PC-3 (cell line): ENCODE measurements around the gene WLS. TPM values are rescaled to one million over a fixed set of nuclear protein-coding genes. Genes with fewer than 3 reads are reported as not detected.

Experiments used
- ATAC-seq: fragments of 200-7000 bp; cut with Tn5 transposase; 2 replicates; pipeline ENCODE4 v1.9.1; 2020; ENCODE audit warnings: mild to moderate bottlenecking, moderate library complexity
- BruUV-seq: library from RNA; stranded (reverse); fragments of 400-500 nt; replicated peaks from 2 replicates; lab custom pipeline; 2021; lab: Mats Ljungman, UMichigan
- CTCF ChIA-PET: fragments of 300-600 bp; sonication (Branson Sonifier 250); formaldehyde crosslinking; loops from one replicate; lab custom pipeline; 2022; ENCODE audit warnings: antibody characterized with exemption; lab: Charles Lee
- POLR2A ChIA-PET: fragments of 300-600 bp; sonication (Branson Sonifier 250); formaldehyde crosslinking; loops from one replicate; lab custom pipeline; 2022; ENCODE audit warnings: antibody characterized with exemption; ENCODE audit not compliant: unreplicated experiment; lab: Charles Lee
- DNase-seq: peaks from one replicate; pipeline ENCODE4 v3.0.0-alpha.2; 2015
- H2AFZ ChIP-seq: fragments of 300-600 bp; sonication (generic); 2 replicates; pipeline ENCODE4 v1.6.0; 2016; ENCODE audit warnings: antibody characterized with exemption, low read length
- H3F3A ChIP-seq: fragments of 300-600 bp; sonication (generic); one replicate; pipeline ENCODE4 v1.6.0; 2017; ENCODE audit warnings: antibody characterized with exemption, low read length, control low read depth, mild to moderate bottlenecking; ENCODE audit not compliant: unreplicated experiment
- H3K27ac ChIP-seq: fragments of 300-600 bp; sonication (generic); 2 replicates; pipeline ENCODE4 v1.5.1; 2016; ENCODE audit warnings: mild to moderate bottlenecking, low read length
- H3K27me3 ChIP-seq: fragments of 300-600 bp; sonication (generic); 2 replicates; pipeline ENCODE4 v1.6.1; 2016; ENCODE audit warnings: low read length, mixed read lengths
- H3K36me3 ChIP-seq: fragments of 300-600 bp; sonication (generic); 2 replicates; pipeline ENCODE4 v1.6.1; 2016; ENCODE audit warnings: low read depth, mixed run types, low read length, mixed read lengths
- H3K4me1 ChIP-seq: fragments of 300-600 bp; sonication (generic); 2 replicates; pipeline ENCODE4 v1.5.1; 2016; ENCODE audit warnings: low read length; ENCODE audit not compliant: insufficient read depth
- H3K4me2 ChIP-seq: fragments of 300-600 bp; sonication (generic); 2 replicates; pipeline ENCODE4 v1.6.0; 2016; ENCODE audit warnings: low read length
- H3K4me3 ChIP-seq: fragments of 300-600 bp; sonication (generic); 2 replicates; pipeline ENCODE4 v1.5.1; 2016; ENCODE audit warnings: mild to moderate bottlenecking, low read length, mixed read lengths
- H3K79me2 ChIP-seq: fragments of 300-600 bp; sonication (generic); 2 replicates; pipeline ENCODE4 v1.6.1; 2017; ENCODE audit warnings: low read length, mixed read lengths
- H3K9ac ChIP-seq: fragments of 300-600 bp; sonication (generic); 2 replicates; pipeline ENCODE4 v1.6.0; 2016; ENCODE audit warnings: mild to moderate bottlenecking, low read length
- H3K9me2 ChIP-seq: fragments of 300-600 bp; sonication (generic); replicated peaks from 2 replicates; pipeline ENCODE4 v1.6.1; 2016; ENCODE audit warnings: mixed run types, low read length, mixed read lengths
- H3K9me3 ChIP-seq: fragments of 300-600 bp; sonication (generic); 2 replicates; pipeline ENCODE4 v1.6.1; 2016; ENCODE audit warnings: low read length, mixed read lengths
- H4K20me1 ChIP-seq: fragments of 300-600 bp; sonication (generic); 2 replicates; pipeline ENCODE4 v1.6.1; 2016; ENCODE audit warnings: low read length, mixed read lengths
- EZH2 ChIP-seq: fragments of 300-600 bp; sonication (generic); IDR thresholded peaks from one replicate; pipeline ENCODE4 v1.6.1; 2017; ENCODE audit warnings: antibody characterized with exemption, mild to moderate bottlenecking, low read length; ENCODE audit not compliant: unreplicated experiment
- EZH2phosphoT487 ChIP-seq: fragments of 300-600 bp; sonication (generic); IDR thresholded peaks from 2 replicates; pipeline ENCODE4 v1.6.1; 2018; ENCODE audit warnings: mild to moderate bottlenecking, antibody characterized with exemption, low read length, borderline replicate concordance
- intact Hi-C: fragments of 100-400 bp; cut with micrococcal nuclease; formaldehyde crosslinking; loops from 2 replicates; pipeline ENCODE4 v1.9.0; 2023
- total RNA-seq: library from RNA; depleted of rRNA; stranded (reverse); fragments of >200 nt; gene quantifications from 2 replicates; pipeline ENCODE4 v1.2.3, GENCODE V29; 2014
- TF ChIP-seq, protein P1 (sequence below): fragments of 300-600 bp; sonication (generic); conservative IDR thresholded peaks from 2 replicates; pipeline ENCODE4 v1.5.1; 2017; ENCODE audit warnings: antibody characterized with exemption, low read depth, mild to moderate bottlenecking, low read length

The WLS gene
- total RNA-seq, 1 experiment from 2014 or later, result 19.1 TPM

DNA sequence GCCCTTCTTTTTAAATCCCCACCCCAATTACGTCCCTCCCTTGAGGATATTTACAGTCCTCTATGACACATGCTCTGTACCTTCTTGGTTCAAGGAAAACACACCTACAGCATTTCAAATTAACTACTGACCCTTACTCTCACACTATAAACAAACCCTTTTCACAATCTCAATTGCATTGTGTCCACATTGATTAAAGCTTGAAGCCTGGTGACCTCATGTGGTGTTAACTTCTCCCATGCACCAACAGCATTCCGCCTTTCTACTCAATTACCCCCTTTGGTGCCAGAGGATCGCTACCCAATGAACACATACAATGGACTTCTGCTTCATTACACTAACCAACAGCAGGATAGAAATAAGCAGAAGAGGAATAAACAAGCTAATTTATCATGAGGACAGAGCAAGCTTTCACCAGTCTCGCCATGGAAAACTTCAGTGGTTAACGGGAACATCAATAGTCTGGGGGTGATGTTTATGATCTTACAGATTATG is 15.2 kb downstream of the WLS start:
- CTCF ChIA-PET, result interaction anchor here (0.6 kb wide), 1 partner anchor 25 kb away, joined by 3 read pairs; no protein-coding TSS in a partner anchor
- H3K36me3 ChIP-seq, result no peaks in the 10 kb centered on the region
- no peak overlapping the region for H3K4me2 ChIP-seq
- POLR2A ChIA-PET, result no interaction called here
- no peak overlapping the region for H2AFZ ChIP-seq
- no peaks in the 10 kb centered on the region for H3K79me2 ChIP-seq
- no peaks in the 10 kb centered on the region for H3F3A ChIP-seq
- H4K20me1 ChIP-seq, result no peaks in the 10 kb centered on the region; the same call in 1 of the 2 replicates
- H3K4me1 ChIP-seq, result peaks cover 24% of the 10 kb centered on the region
- no peaks in the 10 kb centered on the region for H3K9me2 ChIP-seq
- BruUV-seq, result no TSS peak
- TF ChIP-seq, protein P1, sequence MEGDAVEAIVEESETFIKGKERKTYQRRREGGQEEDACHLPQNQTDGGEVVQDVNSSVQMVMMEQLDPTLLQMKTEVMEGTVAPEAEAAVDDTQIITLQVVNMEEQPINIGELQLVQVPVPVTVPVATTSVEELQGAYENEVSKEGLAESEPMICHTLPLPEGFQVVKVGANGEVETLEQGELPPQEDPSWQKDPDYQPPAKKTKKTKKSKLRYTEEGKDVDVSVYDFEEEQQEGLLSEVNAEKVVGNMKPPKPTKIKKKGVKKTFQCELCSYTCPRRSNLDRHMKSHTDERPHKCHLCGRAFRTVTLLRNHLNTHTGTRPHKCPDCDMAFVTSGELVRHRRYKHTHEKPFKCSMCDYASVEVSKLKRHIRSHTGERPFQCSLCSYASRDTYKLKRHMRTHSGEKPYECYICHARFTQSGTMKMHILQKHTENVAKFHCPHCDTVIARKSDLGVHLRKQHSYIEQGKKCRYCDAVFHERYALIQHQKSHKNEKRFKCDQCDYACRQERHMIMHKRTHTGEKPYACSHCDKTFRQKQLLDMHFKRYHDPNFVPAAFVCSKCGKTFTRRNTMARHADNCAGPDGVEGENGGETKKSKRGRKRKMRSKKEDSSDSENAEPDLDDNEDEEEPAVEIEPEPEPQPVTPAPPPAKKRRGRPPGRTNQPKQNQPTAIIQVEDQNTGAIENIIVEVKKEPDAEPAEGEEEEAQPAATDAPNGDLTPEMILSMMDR, result no peak
- TF ChIP-seq EZH2, result no peak
- no peak for TF ChIP-seq EZH2phosphoT487
- no peak overlapping the region for H3K27ac ChIP-seq
- H3K9me3 ChIP-seq, result no peaks in the 10 kb centered on the region
- ATAC-seq (no peak), DNase-seq (no peak)
- no peaks in the 10 kb centered on the region for H3K27me3 ChIP-seq
- intact Hi-C loops, result no loop called here
- H3K4me3 ChIP-seq, result no peak overlapping the region
- no peak overlapping the region for H3K9ac ChIP-seq

DNA sequence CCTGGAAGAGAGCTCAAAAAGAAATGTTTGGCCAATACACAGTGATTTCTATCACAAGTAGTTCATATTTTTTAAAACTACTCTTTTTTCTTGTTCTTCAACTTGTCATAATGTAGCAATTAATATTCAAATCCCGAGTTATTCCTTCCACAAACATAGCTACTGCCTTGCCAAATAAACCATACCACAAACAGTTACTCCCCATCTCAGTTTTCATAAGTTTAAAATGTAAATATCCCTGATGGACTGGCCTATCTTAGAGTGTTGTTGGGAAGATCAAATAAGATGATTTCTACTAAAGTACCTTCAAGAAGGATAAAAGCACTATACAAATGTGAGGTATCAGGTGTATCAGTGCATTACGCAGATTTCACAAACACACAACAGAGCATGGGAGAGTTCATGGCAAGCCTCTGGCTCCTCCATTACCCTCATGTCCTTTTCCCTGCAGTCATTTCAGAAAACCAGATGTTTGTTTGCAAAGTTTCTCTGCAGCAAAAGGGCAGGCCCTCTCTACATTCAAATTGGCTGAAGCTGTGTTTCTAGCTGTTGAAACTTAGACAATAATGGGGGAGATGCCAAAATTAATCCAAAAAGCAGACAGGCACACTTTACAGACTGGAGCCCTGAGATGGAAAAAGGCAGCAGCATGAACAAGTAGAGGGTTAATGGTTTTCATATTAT is 16.1 kb downstream of the WLS start:
- no peaks in the 10 kb centered on the region for H3K27me3 ChIP-seq
- no peaks in the 10 kb centered on the region for H3K79me2 ChIP-seq
- ChIA-PET CTCF (interaction anchor here (0.6 kb wide), 1 partner anchor 24 kb away, joined by 3 read pairs; no protein-coding TSS in a partner anchor), POLR2A (no interaction called here)
- BruUV-seq, result no TSS peak
- intact Hi-C loops, result no loop called here
- no peak for DNase-seq
- no peaks in the 10 kb centered on the region for H3K9me3 ChIP-seq
- H3K4me3 ChIP-seq, result no peak overlapping the region
- TF ChIP-seq EZH2 (no peak), EZH2phosphoT487 (no peak)
- TF ChIP-seq, protein P1, result no peak
- no peaks in the 10 kb centered on the region for H3F3A ChIP-seq
- peaks cover 16% of the 10 kb centered on the region for H3K4me1 ChIP-seq
- no peak overlapping the region for H3K9ac ChIP-seq
- H3K27ac ChIP-seq, result no peak overlapping the region
- H3K4me2 ChIP-seq, result no peak overlapping the region
- H4K20me1 ChIP-seq, result no peaks in the 10 kb centered on the region; the same call in 1 of the 2 replicates
- no peaks in the 10 kb centered on the region for H3K36me3 ChIP-seq
- ATAC-seq, result no peak
- no peak overlapping the region for H2AFZ ChIP-seq
- H3K9me2 ChIP-seq, result no peaks in the 10 kb centered on the region

DNA sequence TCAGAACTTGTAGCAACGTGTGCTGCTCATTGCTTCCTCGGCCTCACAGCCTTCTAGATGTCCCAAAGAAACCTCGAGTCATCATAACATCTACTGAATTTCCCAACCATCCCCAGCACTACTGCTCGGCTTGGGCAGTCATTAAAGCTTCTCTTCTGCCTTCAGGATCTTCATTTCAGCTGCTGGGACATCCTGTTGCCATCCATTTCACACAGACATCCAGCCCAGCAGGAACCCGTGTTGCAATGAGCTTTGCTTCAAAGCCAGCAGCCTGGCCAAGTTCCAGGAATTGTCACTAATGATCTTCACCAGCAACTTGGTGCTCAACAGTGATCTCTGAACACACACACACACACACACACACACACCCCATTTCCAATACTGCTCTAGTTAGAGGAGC is 18.5 kb downstream of the WLS start:
- POLR2A ChIA-PET, result no interaction called here
- no peak overlapping the region for H3K4me3 ChIP-seq
- ATAC-seq (no peak), DNase-seq (no peak)
- BruUV-seq, result no TSS peak
- no peaks in the 10 kb centered on the region for H3K27me3 ChIP-seq
- no peaks in the 10 kb centered on the region for H3K9me2 ChIP-seq
- no peak overlapping the region for H3K9ac ChIP-seq
- H3K4me2 ChIP-seq, result no peak overlapping the region
- H3K4me1 ChIP-seq, result peaks cover 16% of the 10 kb centered on the region
- intact Hi-C loops, result no loop called here
- no peaks in the 10 kb centered on the region for H3K9me3 ChIP-seq
- no peaks in the 10 kb centered on the region for H3K36me3 ChIP-seq
- H2AFZ ChIP-seq, result no peak overlapping the region
- CTCF ChIA-PET, result no interaction called here
- H4K20me1 ChIP-seq, result no peaks in the 10 kb centered on the region
- no peak overlapping the region for H3K27ac ChIP-seq
- no peaks in the 10 kb centered on the region for H3K79me2 ChIP-seq
- no peaks in the 10 kb centered on the region for H3F3A ChIP-seq
- no peak for TF ChIP-seq EZH2phosphoT487
- TF ChIP-seq, protein P1, result no peak
